ENCODE results near the gene PCNX1.
"Not testable (repeated sequence)": the region's sequence is repeated elsewhere in the genome, so short reads cannot be mapped to it uniquely, and the experiment has no call there.

Gene PCNX1

DNA sequence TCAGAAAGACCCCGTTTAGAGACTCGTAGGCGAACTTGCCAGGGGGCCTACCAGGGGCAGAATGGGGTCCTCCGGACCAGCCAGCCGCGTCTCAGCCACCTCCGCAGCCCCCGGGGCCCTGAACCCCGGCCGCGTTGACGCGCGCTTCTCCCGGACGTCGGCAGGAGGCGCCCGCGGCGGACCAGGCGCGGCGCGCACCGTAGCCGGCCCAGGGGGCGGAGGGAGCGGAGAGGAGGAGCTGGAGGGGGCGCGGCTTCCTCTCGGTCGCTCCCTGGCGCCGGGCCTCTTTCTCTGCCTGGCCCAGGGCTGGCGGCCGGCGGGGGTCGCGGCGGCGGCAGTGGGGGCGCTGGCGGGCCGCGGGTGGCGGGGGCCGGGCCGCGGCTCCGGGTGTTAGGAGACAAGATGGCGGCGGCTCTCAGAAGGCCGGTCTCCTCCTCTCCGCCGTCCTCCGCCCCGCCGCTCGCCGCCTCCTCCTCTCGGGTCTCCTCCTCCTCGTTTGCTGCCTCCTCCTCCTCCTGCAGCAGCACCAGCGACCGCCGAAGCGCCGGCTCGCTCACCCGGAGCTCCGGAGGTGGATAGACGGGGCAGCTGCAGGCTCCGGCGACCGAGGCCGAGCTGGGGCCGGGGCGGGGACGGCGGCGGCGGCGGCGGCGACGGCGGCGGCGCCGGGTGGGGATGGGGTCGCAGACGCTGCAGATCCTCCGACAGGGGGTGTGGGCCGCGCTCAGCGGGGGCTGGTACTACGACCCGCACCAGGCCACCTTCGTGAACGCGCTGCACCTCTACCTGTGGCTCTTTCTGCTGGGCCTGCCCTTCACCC is at the start of gene PCNX1:
PCNX1 (plus strand) TSS at position 284 of the 820 bp plus-strand sequence; CDS start at position 676, 392 bp downstream.
- DNase-seq: peak; percentile 92

DNA sequence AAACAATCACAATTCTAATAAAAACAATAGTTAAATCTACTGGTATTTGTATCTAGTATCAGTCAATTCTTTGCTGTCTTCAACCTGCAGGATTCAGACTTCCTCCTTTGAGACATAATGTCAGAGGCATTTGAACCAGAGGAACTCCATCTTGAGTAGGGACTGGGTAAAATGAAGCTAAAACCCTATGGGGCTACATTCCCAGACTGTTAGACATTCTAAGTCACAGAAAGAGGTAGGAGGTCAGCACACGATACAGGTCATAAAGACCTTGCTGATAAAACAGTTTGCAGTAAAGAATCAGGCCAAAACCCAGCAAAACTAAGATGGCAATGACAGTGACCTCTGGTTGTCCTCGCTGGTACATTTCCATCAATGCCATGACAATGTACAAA is 49.8 kb upstream of the PCNX1 start:
- no peak for DNase-seq

DNA sequence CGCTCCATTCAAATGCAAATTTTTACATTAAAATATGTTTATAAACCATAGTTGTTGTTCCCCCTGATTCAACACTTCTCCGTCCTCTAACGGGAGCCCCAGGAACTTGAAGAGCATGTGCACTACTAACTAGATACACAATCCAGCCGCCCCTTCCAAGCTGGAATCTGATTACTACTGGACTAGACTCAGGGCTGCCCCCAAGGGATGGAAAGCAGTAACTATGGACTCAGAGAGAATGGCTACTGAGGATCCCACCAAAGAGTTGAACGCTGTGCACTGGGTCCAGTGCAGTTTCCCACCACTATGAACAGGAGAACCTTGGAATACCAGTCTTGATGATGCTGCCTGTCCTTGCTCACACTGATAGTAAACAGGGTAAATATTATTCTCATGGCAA is 48.6 kb upstream of the PCNX1 start:
- DNase-seq: no peak

DNA sequence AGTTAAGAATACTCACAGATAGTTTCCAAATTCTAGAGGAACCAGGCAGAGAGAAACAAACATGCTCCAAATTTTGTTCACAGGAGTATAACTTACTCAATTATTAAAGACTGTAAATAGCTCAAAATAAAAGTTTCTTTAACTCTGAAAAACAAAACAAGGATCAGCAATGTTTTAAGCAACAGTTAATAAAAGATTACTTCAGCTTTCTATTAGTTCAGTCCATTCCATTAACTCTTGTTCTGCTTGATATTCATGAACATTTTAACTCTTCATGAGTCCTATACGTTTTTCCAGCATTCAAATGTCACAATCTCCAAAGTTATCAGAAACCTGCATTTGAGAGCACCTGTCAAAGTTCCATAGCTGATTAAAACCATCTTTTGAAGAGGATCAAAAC is 40.3 kb upstream of the PCNX1 start:
- DNase-seq: not testable (repeated sequence)

DNA sequence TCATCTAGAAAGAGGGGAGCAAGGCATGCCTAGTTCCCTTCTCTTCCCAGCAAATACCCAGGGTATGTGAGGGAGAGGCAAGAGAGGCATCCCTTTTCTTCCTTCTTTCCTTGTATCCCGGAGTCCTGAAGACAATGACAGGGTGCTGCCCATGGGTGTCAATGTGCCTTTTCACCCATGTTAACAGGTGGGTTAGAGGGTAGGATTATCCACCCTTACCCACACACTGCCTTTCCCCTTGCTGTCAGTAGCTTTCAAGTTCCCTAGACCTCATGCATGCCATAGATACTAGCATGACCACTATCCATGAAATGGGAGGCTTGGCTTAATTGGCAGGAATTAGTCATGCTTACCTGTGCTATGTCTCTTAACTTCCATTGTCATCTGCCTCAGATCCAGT is 36.3 kb upstream of the PCNX1 start:
- no peak for DNase-seq

DNA sequence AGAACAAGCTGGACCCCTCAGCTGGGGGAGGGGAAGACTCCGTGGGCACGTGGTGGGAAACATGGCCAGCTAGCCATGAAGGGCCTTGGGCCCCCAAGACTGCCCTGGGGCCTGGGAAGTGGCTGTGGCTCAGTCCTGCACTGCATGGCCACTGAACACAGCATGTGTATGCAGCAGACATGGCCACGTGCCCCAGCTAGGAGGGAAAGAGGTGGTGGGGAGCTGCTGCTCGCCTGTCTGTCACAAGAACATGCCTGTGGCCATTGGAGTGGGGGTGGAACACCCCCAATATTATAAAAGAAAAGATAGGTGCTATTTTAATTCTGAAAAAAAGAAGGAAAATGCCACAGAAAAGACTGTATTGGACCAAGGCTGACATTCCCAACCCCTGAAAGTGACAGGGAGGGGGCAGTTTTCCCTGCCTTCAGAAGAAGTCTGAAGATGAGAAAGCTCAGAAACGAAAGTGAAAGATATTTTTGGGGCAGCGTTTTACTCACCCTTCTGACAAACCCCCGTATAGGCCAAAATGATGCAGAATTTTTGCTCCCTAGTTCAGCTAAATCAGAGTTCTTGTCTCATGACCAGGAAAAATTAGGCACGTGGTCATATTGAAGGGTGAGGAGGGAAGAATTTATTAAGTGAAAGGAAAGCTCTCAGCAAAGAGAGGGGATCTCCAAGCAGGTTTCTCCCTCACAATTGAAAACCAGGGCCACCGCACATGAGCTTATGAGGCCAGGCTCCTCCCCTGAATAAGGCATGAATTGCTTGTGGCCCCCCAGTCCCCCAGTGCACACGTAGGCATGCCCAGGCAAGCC is 35.2 kb upstream of the PCNX1 start:
- DNase-seq: peak; percentile 55

DNA sequence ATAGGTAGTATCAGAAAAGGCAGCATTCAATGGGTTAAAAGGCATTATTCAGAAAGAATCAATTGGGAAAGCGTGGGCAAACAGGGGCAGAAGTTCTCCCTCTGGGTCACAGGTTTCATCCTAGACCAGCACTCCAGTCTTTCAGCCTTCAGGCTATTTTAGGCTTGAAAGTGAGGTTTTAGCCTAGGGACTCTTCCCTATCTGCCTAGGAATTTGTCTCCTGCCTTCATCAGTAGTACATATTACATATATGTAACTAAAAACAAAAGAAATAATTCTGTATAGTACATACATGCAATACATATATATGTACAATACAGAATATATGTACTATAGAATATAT is 34.6 kb upstream of the PCNX1 start:
- DNase-seq: no peak

DNA sequence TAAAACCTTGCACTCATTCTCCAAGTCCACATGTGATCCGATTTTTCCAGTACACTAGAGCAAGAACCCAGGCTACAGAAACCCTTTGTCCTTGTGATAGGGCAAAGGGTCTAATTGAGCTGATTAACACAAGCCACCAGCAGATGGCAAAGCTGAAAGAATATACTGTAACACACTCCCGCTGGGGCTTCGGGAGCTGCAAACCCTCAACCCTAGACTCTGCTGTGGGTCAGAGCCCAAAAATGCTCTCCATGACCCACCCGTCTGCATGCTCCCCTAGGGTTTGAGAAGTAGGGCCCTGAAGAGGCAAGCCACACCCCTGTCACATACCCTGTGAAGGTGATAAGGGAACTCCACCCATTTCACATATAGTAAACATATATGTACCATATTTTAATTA is 33.6 kb upstream of the PCNX1 start:
- peak; percentile 48 for DNase-seq

DNA sequence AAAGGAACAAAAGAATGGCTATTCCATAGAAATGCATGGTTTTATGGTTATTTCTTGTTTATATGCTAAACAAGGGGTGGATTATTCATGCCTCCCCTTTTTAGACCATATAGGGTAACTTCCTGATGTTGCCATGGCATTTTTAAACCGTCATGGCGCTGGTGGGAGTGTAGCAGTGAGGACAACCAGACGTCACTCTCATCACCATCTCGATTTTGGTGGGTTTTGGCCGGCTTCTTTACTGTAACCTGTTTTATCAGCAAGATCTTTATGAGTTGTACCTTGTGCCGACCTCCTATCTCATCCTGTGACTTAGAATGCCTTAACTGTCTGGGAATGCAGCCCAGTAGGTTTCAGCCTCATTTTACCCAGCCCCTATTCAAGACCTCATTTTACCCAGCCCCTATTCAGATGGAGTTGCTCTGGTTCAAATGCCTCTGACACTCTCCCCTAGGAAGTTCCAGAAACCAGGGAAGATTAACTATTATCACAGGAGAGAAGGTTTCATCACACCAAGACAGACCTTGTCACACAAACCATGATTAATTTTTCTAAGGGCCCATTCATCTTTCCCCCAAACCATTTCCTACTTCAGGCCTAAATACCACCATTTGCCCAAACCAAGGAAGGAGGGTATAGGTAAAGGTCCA is 31.3 kb upstream of the PCNX1 start:
- not testable (repeated sequence) for DNase-seq

GRCh38 chr14:70879448-70879847 is 27.8 kb upstream of the PCNX1 start:
- DNase-seq: no peak

- DNase-seq: not testable (repeated sequence)
Measured at GRCh38 chr14:70880888-70881287, 26.4 kb upstream of the PCNX1 start.

- DNase-seq: no peak
Measured at GRCh38 chr14:70881549-70882177, 25.6 kb upstream of the PCNX1 start.

DNA sequence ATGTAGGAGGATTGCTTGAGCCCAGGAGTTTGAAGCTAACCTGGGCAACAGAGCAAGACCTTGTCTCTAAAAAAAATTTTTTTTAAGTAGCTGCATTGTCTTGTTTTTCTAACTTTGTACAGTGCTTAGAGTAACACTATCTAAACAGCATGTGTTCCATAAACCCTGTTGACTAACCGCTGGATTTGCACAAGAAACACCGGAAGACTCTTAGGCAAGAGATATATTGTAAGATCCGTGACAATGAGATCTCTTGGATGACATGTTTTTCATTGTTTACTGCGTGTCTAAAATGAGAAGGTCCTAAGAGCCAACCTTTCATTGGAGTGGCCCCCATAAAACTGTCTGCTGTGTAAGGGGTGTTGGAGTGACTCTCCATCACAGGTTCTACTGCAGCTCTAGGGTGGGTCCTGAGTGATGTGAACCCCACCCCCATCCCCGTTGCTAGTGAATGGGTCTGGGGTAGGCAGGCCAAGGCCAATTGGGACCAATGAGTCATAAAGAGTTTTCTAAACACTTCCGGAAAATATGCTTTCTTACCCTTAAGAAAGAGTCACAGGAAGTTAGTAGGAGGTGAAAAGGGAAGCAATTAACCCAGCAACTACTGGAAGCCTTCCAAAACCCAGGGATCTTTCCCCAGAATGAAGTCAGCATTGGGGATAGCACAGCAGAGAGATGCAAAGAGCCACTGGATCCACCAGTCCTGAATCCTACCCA is 24.3 kb upstream of the PCNX1 start:
- DNase-seq: peak; percentile 22

DNA sequence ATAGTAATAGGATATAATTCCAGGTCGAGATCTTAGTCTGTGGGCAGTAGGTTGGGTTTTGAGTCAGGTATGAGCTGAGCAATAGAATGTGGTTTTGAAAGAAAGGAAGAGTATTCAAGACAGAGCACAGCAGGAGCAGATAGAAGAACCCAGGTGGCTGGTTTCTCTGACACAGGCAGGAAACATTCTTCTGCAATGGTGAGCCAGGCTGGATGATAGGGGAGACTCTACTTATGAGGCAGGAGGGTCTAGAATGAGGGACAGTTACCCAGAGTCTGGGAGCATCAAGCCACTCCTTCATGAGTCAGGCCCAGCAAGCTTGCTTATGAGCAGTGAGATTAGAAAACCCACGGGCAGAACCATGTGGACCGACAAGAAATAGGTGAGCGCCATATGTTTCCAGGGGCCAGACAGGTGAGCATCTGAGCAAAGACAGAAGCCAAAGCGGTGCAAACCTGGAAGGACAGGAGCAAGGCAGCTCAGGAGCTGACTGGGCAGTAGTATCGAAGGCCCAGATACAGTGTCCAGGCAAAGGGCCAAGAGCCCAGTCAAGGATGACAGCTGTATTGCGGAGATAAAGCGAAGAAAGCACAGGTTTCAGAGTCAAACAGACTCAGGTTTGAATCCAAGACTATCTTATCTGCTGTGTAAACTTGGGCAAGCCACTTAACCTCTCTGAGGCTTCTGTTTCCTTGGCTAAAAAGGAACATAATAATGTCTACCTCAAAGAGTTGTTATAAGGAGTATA is 22.5 kb upstream of the PCNX1 start:
- no peak for DNase-seq

- DNase-seq: no peak
Measured at GRCh38 chr14:70885343-70886022, 21.8 kb upstream of the PCNX1 start.

- DNase-seq: peak; percentile 73
Measured at GRCh38 chr14:70886421-70887206, 20.6 kb upstream of the PCNX1 start.

DNA sequence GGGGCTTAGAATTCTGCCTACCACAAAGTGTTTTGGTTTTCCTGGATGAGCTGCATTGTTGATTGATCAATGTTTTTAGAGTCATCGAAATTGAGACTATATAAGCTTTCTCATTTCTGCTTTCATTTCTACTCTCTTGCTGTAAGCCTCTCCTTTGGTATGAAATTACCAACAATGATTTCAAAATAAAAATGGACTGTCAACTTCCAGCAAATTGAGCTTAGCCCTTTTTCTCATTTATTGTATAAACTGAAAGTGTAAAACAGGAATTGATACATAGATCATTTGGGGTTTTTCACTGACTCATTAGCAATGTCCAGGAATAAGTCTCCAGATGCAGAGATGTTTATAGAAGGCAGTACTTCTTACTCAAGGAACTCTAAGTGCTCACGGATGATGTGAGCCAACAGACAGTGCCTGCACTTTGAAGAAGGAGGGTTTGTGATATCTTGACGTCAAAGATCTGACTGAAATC is 20.0 kb upstream of the PCNX1 start:
- no peak for DNase-seq

- DNase-seq: no peak
Measured at GRCh38 chr14:70887737-70888499, 19.3 kb upstream of the PCNX1 start.

DNA sequence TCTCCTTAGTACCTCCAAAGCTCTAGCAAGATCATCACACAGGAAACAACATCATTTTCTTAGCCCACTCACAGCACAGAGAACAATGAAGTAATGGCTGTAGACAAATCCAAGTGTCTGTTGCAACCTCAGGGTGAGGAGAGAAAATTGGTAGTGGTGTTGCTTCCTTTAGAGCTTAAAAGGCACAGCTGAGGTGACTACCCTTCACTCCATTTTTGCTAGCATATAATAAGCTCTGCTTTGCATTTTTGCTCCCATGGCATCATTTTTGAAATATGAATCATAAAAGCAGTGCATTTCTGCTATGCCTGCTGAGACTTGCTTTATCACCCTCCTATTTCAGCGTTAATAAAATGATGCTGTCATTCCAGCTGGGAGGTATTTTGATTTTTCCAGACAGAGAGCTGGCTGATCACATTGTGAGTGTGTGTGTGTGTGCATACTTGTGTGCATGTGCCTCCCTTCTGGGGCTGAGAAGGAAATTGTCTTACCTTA is 18.5 kb upstream of the PCNX1 start:
- peak; percentile 44 for DNase-seq

All from CD4-positive, alpha-beta T cell treated with Interleukin-21 for 1 hour (primary cell).